ENCODE results near the gene TMEM38A.

- TF ChIP-seq YY1 (IDR thresholded peaks at IDR 0.05), result no peak
- TF ChIP-seq, protein P1, sequence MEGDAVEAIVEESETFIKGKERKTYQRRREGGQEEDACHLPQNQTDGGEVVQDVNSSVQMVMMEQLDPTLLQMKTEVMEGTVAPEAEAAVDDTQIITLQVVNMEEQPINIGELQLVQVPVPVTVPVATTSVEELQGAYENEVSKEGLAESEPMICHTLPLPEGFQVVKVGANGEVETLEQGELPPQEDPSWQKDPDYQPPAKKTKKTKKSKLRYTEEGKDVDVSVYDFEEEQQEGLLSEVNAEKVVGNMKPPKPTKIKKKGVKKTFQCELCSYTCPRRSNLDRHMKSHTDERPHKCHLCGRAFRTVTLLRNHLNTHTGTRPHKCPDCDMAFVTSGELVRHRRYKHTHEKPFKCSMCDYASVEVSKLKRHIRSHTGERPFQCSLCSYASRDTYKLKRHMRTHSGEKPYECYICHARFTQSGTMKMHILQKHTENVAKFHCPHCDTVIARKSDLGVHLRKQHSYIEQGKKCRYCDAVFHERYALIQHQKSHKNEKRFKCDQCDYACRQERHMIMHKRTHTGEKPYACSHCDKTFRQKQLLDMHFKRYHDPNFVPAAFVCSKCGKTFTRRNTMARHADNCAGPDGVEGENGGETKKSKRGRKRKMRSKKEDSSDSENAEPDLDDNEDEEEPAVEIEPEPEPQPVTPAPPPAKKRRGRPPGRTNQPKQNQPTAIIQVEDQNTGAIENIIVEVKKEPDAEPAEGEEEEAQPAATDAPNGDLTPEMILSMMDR (IDR thresholded peaks at IDR 0.05; ENCODE audit: low read depth, low read length, missing input control), result no peak
- no peak for TF ChIP-seq RAD21 (IDR thresholded peaks at IDR 0.05)
- no peak for TF ChIP-seq TAF1 (conservative IDR thresholded peaks at IDR 0.05)
Observed at GRCh38 chr19:16613841-16614240, 47.1 kb upstream of the TMEM38A start.

Measured in liver (tissue), 3 donors.